Coronary artery (tissue), 2 donors: ENCODE results near the gene CCDC154.

Source experiments
- DNase-seq: peaks from one replicate; pipeline ENCODE4 v3.0.0-alpha.2; 2017; ENCODE audit warnings: low spot score
- H3K27ac ChIP-seq, 2 donors: fragments of 200-600 bp; sonication (generic); one replicate each; pipeline ENCODE4 v1.5.1; 2016 to 2019
- H3K4me3 ChIP-seq: fragments of 200-600 bp; sonication (generic); 2 replicates; pipeline ENCODE4 v1.5.1; 2016; ENCODE audit warnings: mild to moderate bottlenecking, moderate library complexity
- CTCF ChIP-seq: fragments of 200-600 bp; sonication (generic); IDR thresholded peaks from one replicate; pipeline ENCODE4 v1.5.1; 2019; ENCODE audit warnings: antibody characterized with exemption

Gene CCDC154

GRCh38 chr16:1398826-1399581 is 45.4 kb downstream of the CCDC154 start:
- no peak overlapping the region for H3K4me3 ChIP-seq
- TF ChIP-seq CTCF: no peak
- H3K27ac ChIP-seq: no peak overlapping the region
- DNase-seq: no peak

GRCh38 chr16:1398351-1398750 is 46.0 kb downstream of the CCDC154 start:
- no peak for TF ChIP-seq CTCF
- Histone ChIP-seq H3K27ac (no peak overlapping the region), H3K4me3 (no peak overlapping the region)
- DNase-seq: no peak

- no peak overlapping the region for H3K27ac ChIP-seq
- no peak overlapping the region for H3K4me3 ChIP-seq
- DNase-seq: no peak
- TF ChIP-seq CTCF: no peak
These were observed 46.6 kb downstream of the CCDC154 start for GRCh38 chr16:1397779-1398178.

- no peak for TF ChIP-seq CTCF
- Histone ChIP-seq H3K4me3 (no peak overlapping the region), H3K27ac (no peak overlapping the region)
- DNase-seq: no peak
These were observed 48.8 kb downstream of the CCDC154 start for GRCh38 chr16:1395444-1396031.

GRCh38 chr16:1394367-1394951 is 49.9 kb downstream of the CCDC154 start:
- Histone ChIP-seq H3K4me3 (no peak overlapping the region), H3K27ac (no peak overlapping the region)
- no peak for DNase-seq
- no peak for TF ChIP-seq CTCF

GRCh38 chr16:1393613-1394176 is 50.7 kb downstream of the CCDC154 start:
- no peak for DNase-seq
- no peak for TF ChIP-seq CTCF
- H3K27ac ChIP-seq: no peak overlapping the region

More at GRCh38 chr16:1393613-1394176, 50.7 kb downstream of the CCDC154 start:
- H3K4me3 ChIP-seq: no peak overlapping the region
